Measurements from ENCODE around the gene OPCML.

Gene OPCML

GRCh38 chr11:132450631-132451030, 1081.7 kb downstream of the OPCML start:
- no peak overlapping the region for H2BK12ac ChIP-seq (ENCODE audit: low read length)
- H3K79me1 ChIP-seq (ENCODE audit: low read depth, low read length): no peaks in the 10 kb centered on the region
- no peak overlapping the region for H3K23ac ChIP-seq (ENCODE audit: low read depth, low read length, poor library complexity)
- no peak overlapping the region for H2BK5ac ChIP-seq (ENCODE audit: low read length)
- no peaks in the 10 kb centered on the region for H3K9me3 ChIP-seq (replicated peaks in 1 of 2; ENCODE audit: control insufficient read depth in 2 of 2, insufficient read depth in 1 of 2, low read depth in 1 of 2, low read length in 2 of 2)
- H4K91ac ChIP-seq (ENCODE audit: low read depth, low read length, poor library complexity): no peak overlapping the region
- no peak overlapping the region for H3K4me2 ChIP-seq (ENCODE audit: insufficient read depth, low read length, poor library complexity, severe bottlenecking)
- no peak overlapping the region for H3K9ac ChIP-seq (ENCODE audit: low read depth, low read length, poor library complexity)
- no peak overlapping the region for H2AFZ ChIP-seq (ENCODE audit: low read length)
- H2AK5ac ChIP-seq (ENCODE audit: low read depth, low read length): no peak overlapping the region
- no peaks in the 10 kb centered on the region for H3K36me3 ChIP-seq (replicated peaks in 1 of 2; ENCODE audit: control insufficient read depth in 2 of 2, insufficient read depth in 2 of 2, low read length in 2 of 2)
- H2BK120ac ChIP-seq (ENCODE audit: low read depth, low read length): no peak overlapping the region
- DNase-seq (ENCODE audit: low spot score): no peak
- WGBS, 2 donors (ENCODE audit: extremely low coverage in 2 of 2, insufficient read length in 2 of 2, insufficient replicate concordance in 1 of 2): no CpG with 5 or more reads among the region's 3 CpGs
- H3K27ac ChIP-seq (replicated peaks; ENCODE audit: low read length): no peak overlapping the region
- H3K4ac ChIP-seq (ENCODE audit: low read length): no peak overlapping the region
- no peak overlapping the region for H3K4me3 ChIP-seq (ENCODE audit: low read length in 2 of 2)
- H3K14ac ChIP-seq (ENCODE audit: low read length): no peak overlapping the region
- H3K18ac ChIP-seq (ENCODE audit: low read length): no peak overlapping the region
- H4K8ac ChIP-seq (ENCODE audit: low read depth, low read length): no peak overlapping the region
- H3K4me1 ChIP-seq (ENCODE audit: control insufficient read depth in 2 of 2, insufficient read depth in 1 of 2, low read depth in 1 of 2, low read length in 2 of 2): peaks cover 9 to 10% of the 10 kb centered on the region in 2 donors
- H3K27me3 ChIP-seq (ENCODE audit: control insufficient read depth in 3 of 3, insufficient read depth in 3 of 3, low read depth in 1 of 3, low read length in 3 of 3): no peaks in the 10 kb centered on the region
- no peak overlapping the region for H2BK15ac ChIP-seq (ENCODE audit: low read length)

- no peak for DNase-seq (ENCODE audit: low spot score)
- H3K14ac ChIP-seq (ENCODE audit: low read length): no peak overlapping the region
These were observed 1083.8 kb downstream of the OPCML start for GRCh38 chr11:132448334-132448995.

GRCh38 chr11:132447761-132448160, 1084.5 kb downstream of the OPCML start:
- H3K27me3 ChIP-seq (ENCODE audit: control insufficient read depth in 3 of 3, insufficient read depth in 3 of 3, low read depth in 1 of 3, low read length in 3 of 3): no peaks in the 10 kb centered on the region
- no peak overlapping the region for H2BK5ac ChIP-seq (ENCODE audit: low read length)
- no peak overlapping the region for H4K8ac ChIP-seq (ENCODE audit: low read depth, low read length)
- WGBS, 2 donors (ENCODE audit: extremely low coverage in 2 of 2, insufficient read length in 2 of 2, insufficient replicate concordance in 1 of 2): no CpG with 5 or more reads among the region's 1 CpG
- H3K14ac ChIP-seq (ENCODE audit: low read length): no peak overlapping the region
- no peak overlapping the region for H2AFZ ChIP-seq (ENCODE audit: low read length)
- no peak overlapping the region for H3K9ac ChIP-seq (ENCODE audit: low read depth, low read length, poor library complexity)
- H3K27ac ChIP-seq (replicated peaks; ENCODE audit: low read length): no peak overlapping the region
- no peak overlapping the region for H4K91ac ChIP-seq (ENCODE audit: low read depth, low read length, poor library complexity)
- H3K9me3 ChIP-seq (replicated peaks in 1 of 2; ENCODE audit: control insufficient read depth in 2 of 2, insufficient read depth in 1 of 2, low read depth in 1 of 2, low read length in 2 of 2): no peaks in the 10 kb centered on the region
- H2BK12ac ChIP-seq (ENCODE audit: low read length): no peak overlapping the region
- no peaks in the 10 kb centered on the region for H3K36me3 ChIP-seq (replicated peaks in 1 of 2; ENCODE audit: control insufficient read depth in 2 of 2, insufficient read depth in 2 of 2, low read length in 2 of 2)
- no peak for DNase-seq (ENCODE audit: low spot score)
- no peak overlapping the region for H2AK5ac ChIP-seq (ENCODE audit: low read depth, low read length)
- no peak overlapping the region for H3K18ac ChIP-seq (ENCODE audit: low read length)
- H2BK120ac ChIP-seq (ENCODE audit: low read depth, low read length): no peak overlapping the region
- peaks cover 6 to 12% of the 10 kb centered on the region in 2 donors for H3K4me1 ChIP-seq (ENCODE audit: control insufficient read depth in 2 of 2, insufficient read depth in 1 of 2, low read depth in 1 of 2, low read length in 2 of 2)
- no peak overlapping the region for H2BK15ac ChIP-seq (ENCODE audit: low read length)
- H3K4me3 ChIP-seq (ENCODE audit: low read length in 2 of 2): no peak overlapping the region
- no peak overlapping the region for H3K4me2 ChIP-seq (ENCODE audit: insufficient read depth, low read length, poor library complexity, severe bottlenecking)
- H3K79me1 ChIP-seq (ENCODE audit: low read depth, low read length): no peaks in the 10 kb centered on the region
- H3K23ac ChIP-seq (ENCODE audit: low read depth, low read length, poor library complexity): no peak overlapping the region
- no peak overlapping the region for H3K4ac ChIP-seq (ENCODE audit: low read length)

More at GRCh38 chr11:132448334-132448995, 1083.8 kb downstream of the OPCML start:
- H3K27me3 ChIP-seq (ENCODE audit: control insufficient read depth in 3 of 3, insufficient read depth in 3 of 3, low read depth in 1 of 3, low read length in 3 of 3): no peaks in the 10 kb centered on the region
- no peak overlapping the region for H3K18ac ChIP-seq (ENCODE audit: low read length)
- H3K4me3 ChIP-seq (ENCODE audit: low read length in 2 of 2): no peak overlapping the region
- H2BK12ac ChIP-seq (ENCODE audit: low read length): no peak overlapping the region
- no peak overlapping the region for H3K27ac ChIP-seq (replicated peaks; ENCODE audit: low read length)
- no peaks in the 10 kb centered on the region for H3K36me3 ChIP-seq (replicated peaks in 1 of 2; ENCODE audit: control insufficient read depth in 2 of 2, insufficient read depth in 2 of 2, low read length in 2 of 2)
- no peak overlapping the region for H4K8ac ChIP-seq (ENCODE audit: low read depth, low read length)
- H3K79me1 ChIP-seq (ENCODE audit: low read depth, low read length): no peaks in the 10 kb centered on the region
- H3K23ac ChIP-seq (ENCODE audit: low read depth, low read length, poor library complexity): no peak overlapping the region
- no peaks in the 10 kb centered on the region for H3K9me3 ChIP-seq (replicated peaks in 1 of 2; ENCODE audit: control insufficient read depth in 2 of 2, insufficient read depth in 1 of 2, low read depth in 1 of 2, low read length in 2 of 2)
- no peak overlapping the region for H2AFZ ChIP-seq (ENCODE audit: low read length)
- H3K4me1 ChIP-seq (ENCODE audit: control insufficient read depth in 2 of 2, insufficient read depth in 1 of 2, low read depth in 1 of 2, low read length in 2 of 2): peaks cover 9 to 12% of the 10 kb centered on the region in 2 donors
- no CpG with 5 or more reads among the region's 4 CpGs for WGBS, 2 donors (ENCODE audit: extremely low coverage in 2 of 2, insufficient read length in 2 of 2, insufficient replicate concordance in 1 of 2)
- H4K91ac ChIP-seq (ENCODE audit: low read depth, low read length, poor library complexity): no peak overlapping the region
- H2BK120ac ChIP-seq (ENCODE audit: low read depth, low read length): no peak overlapping the region
- H3K4ac ChIP-seq (ENCODE audit: low read length): no peak overlapping the region
- H2BK5ac ChIP-seq (ENCODE audit: low read length): no peak overlapping the region
- no peak overlapping the region for H3K4me2 ChIP-seq (ENCODE audit: insufficient read depth, low read length, poor library complexity, severe bottlenecking)
- H2BK15ac ChIP-seq (ENCODE audit: low read length): no peak overlapping the region
- H2AK5ac ChIP-seq (ENCODE audit: low read depth, low read length): no peak overlapping the region
- H3K9ac ChIP-seq (ENCODE audit: low read depth, low read length, poor library complexity): no peak overlapping the region

GRCh38 chr11:132445859-132446291, 1086.4 kb downstream of the OPCML start:
- H2AFZ ChIP-seq (ENCODE audit: low read length): no peak overlapping the region
- H2AK5ac ChIP-seq (ENCODE audit: low read depth, low read length): no peak overlapping the region
- no peak overlapping the region for H3K4me2 ChIP-seq (ENCODE audit: insufficient read depth, low read length, poor library complexity, severe bottlenecking)
- H3K9ac ChIP-seq (ENCODE audit: low read depth, low read length, poor library complexity): no peak overlapping the region
- no peak overlapping the region for H3K23ac ChIP-seq (ENCODE audit: low read depth, low read length, poor library complexity)
- no peaks in the 10 kb centered on the region for H3K9me3 ChIP-seq (replicated peaks in 1 of 2; ENCODE audit: control insufficient read depth in 2 of 2, insufficient read depth in 1 of 2, low read depth in 1 of 2, low read length in 2 of 2)
- no peak overlapping the region for H4K8ac ChIP-seq (ENCODE audit: low read depth, low read length)
- no peak overlapping the region for H3K27ac ChIP-seq (replicated peaks; ENCODE audit: low read length)
- H3K4me1 ChIP-seq (ENCODE audit: control insufficient read depth in 2 of 2, insufficient read depth in 1 of 2, low read depth in 1 of 2, low read length in 2 of 2): peaks cover 0 to 4% of the 10 kb centered on the region in 2 donors
- H2BK12ac ChIP-seq (ENCODE audit: low read length): no peak overlapping the region
- no peaks in the 10 kb centered on the region for H3K79me1 ChIP-seq (ENCODE audit: low read depth, low read length)
- H4K91ac ChIP-seq (ENCODE audit: low read depth, low read length, poor library complexity): no peak overlapping the region
- no peak overlapping the region for H3K14ac ChIP-seq (ENCODE audit: low read length)
- no peak overlapping the region for H2BK120ac ChIP-seq (ENCODE audit: low read depth, low read length)
- H3K27me3 ChIP-seq (ENCODE audit: control insufficient read depth in 3 of 3, insufficient read depth in 3 of 3, low read depth in 1 of 3, low read length in 3 of 3): no peaks in the 10 kb centered on the region
- DNase-seq (ENCODE audit: low spot score): no peak
- H2BK15ac ChIP-seq (ENCODE audit: low read length): no peak overlapping the region
- H3K18ac ChIP-seq (ENCODE audit: low read length): no peak overlapping the region
- H2BK5ac ChIP-seq (ENCODE audit: low read length): no peak overlapping the region
- H3K4ac ChIP-seq (ENCODE audit: low read length): no peak overlapping the region
- no CpG with 5 or more reads among the region's 1 CpG for WGBS, 2 donors (ENCODE audit: extremely low coverage in 2 of 2, insufficient read length in 2 of 2, insufficient replicate concordance in 1 of 2)
- H3K4me3 ChIP-seq (ENCODE audit: low read length in 2 of 2): no peak overlapping the region
- H3K36me3 ChIP-seq (replicated peaks in 1 of 2; ENCODE audit: control insufficient read depth in 2 of 2, insufficient read depth in 2 of 2, low read length in 2 of 2): no peaks in the 10 kb centered on the region
